Measurements from ENCODE around the gene ZMYM2.
"Not testable (repeated sequence)": the region's sequence is repeated elsewhere in the genome, so short reads cannot be mapped to it uniquely, and the experiment has no call there.

The ZMYM2 gene

GRCh38 chr13:19984430-19985218, 26.1 kb downstream of the ZMYM2 start:
- peak; percentile 74 for DNase-seq

- DNase-seq: no peak
Observed at GRCh38 chr13:19985219-19985556, 26.7 kb downstream of the ZMYM2 start.

GRCh38 chr13:19991531-19991930, 33.0 kb downstream of the ZMYM2 start:
- DNase-seq: no peak

GRCh38 chr13:19993024-19993423, 34.5 kb downstream of the ZMYM2 start:
- no peak for DNase-seq

GRCh38 chr13:19998960-19999359, 40.4 kb downstream of the ZMYM2 start:
- no peak for DNase-seq

- no peak for DNase-seq
Observed at GRCh38 chr13:20000062-20000552, 41.6 kb downstream of the ZMYM2 start.

- DNase-seq: peak; percentile 43
Observed at GRCh38 chr13:20001366-20002190, 43.1 kb downstream of the ZMYM2 start.

GRCh38 chr13:20002787-20003186, 44.3 kb downstream of the ZMYM2 start:
- DNase-seq: peak; percentile 45

GRCh38 chr13:20006206-20006605, 47.7 kb downstream of the ZMYM2 start:
- no peak for DNase-seq

- no peak for DNase-seq
Observed at GRCh38 chr13:20015763-20016162, 57.2 kb downstream of the ZMYM2 start.

GRCh38 chr13:20016649-20017364, 58.3 kb downstream of the ZMYM2 start:
- no peak for DNase-seq

GRCh38 chr13:20017365-20017711, 58.8 kb downstream of the ZMYM2 start:
- no peak for DNase-seq

- DNase-seq: no peak
Observed at GRCh38 chr13:20019043-20019442, 60.5 kb downstream of the ZMYM2 start.

- peak; percentile 55 for DNase-seq
Observed at GRCh38 chr13:20024702-20025101, 66.2 kb downstream of the ZMYM2 start.

- DNase-seq: no peak
Observed at GRCh38 chr13:20028953-20029352, 70.4 kb downstream of the ZMYM2 start.

GRCh38 chr13:20033486-20033885, 75.0 kb downstream of the ZMYM2 start:
- no peak for DNase-seq

- DNase-seq: no peak
Observed at GRCh38 chr13:20035130-20035529, 76.6 kb downstream of the ZMYM2 start.

GRCh38 chr13:20037908-20038307, 79.4 kb downstream of the ZMYM2 start:
- DNase-seq: no peak

GRCh38 chr13:20042603-20043002, 84.1 kb downstream of the ZMYM2 start:
- DNase-seq: not testable (repeated sequence)

- no peak for DNase-seq
Observed at GRCh38 chr13:20043207-20043925, 84.8 kb downstream of the ZMYM2 start.

- DNase-seq: no peak
Observed at GRCh38 chr13:20044086-20044485, 85.6 kb downstream of the ZMYM2 start.

GRCh38 chr13:20045950-20046548, 87.5 kb downstream of the ZMYM2 start:
- DNase-seq: no peak
